AML-193 (cell line): ENCODE measurements around the gene RASIP1.
"Not testable (repeated sequence)": the region's sequence is repeated elsewhere in the genome, so short reads cannot be mapped to it uniquely, and the experiment has no call there.

Experiments
- DNase-seq, 2 experiments: peaks; one replicate each; lab custom pipeline; 2025; lab: John Stamatoyannopoulos, UW

The RASIP1 gene

GRCh38 chr19:48735031-48735615 is 5.3 kb downstream of the RASIP1 start:
- no peak for DNase-seq

GRCh38 chr19:48734625-48735024 is 5.8 kb downstream of the RASIP1 start:
- DNase-seq, result no peak

- no peak for DNase-seq
Observed at GRCh38 chr19:48731452-48731851, 9.0 kb downstream of the RASIP1 start.

- DNase-seq, result no peak
Observed at GRCh38 chr19:48728911-48729664, 11.3 kb downstream of the RASIP1 start.

- DNase-seq, result peak; percentile 14 to 15
Observed at GRCh38 chr19:48726556-48726955, 13.9 kb downstream of the RASIP1 start.

- DNase-seq, result peak; percentile 43 to 52
Observed at GRCh38 chr19:48724796-48725753, 15.3 kb downstream of the RASIP1 start.

- DNase-seq, result no peak
Observed at GRCh38 chr19:48722196-48722708, 18.2 kb downstream of the RASIP1 start.

GRCh38 chr19:48720613-48721296 is 19.7 kb downstream of the RASIP1 start:
- no peak for DNase-seq

- no peak for DNase-seq
Observed at GRCh38 chr19:48720251-48720612, 20.2 kb downstream of the RASIP1 start.

GRCh38 chr19:48719263-48720171 is 20.9 kb downstream of the RASIP1 start, which contains the start of gene MAMSTR:
TSS of gene MAMSTR (minus strand) at chr19:48719725. CDS start at chr19:48719031, 694 bp downstream.
- DNase-seq, result no peak

- DNase-seq, result no peak
Observed at GRCh38 chr19:48718711-48719231, 21.6 kb downstream of the RASIP1 start.

- not testable (repeated sequence) for DNase-seq
Observed at GRCh38 chr19:48718106-48718505, 22.3 kb downstream of the RASIP1 start.

- no peak for DNase-seq
Observed at GRCh38 chr19:48716562-48717291, 23.7 kb downstream of the RASIP1 start.

GRCh38 chr19:48715681-48716171 is 24.7 kb downstream of the RASIP1 start:
- no peak for DNase-seq

GRCh38 chr19:48714759-48715675 is 25.4 kb downstream of the RASIP1 start:
- DNase-seq, result no peak

- DNase-seq, result peak; percentile 98 to 99
Observed at GRCh38 chr19:48713864-48714755, 26.3 kb downstream of the RASIP1 start.
